Effector CD4-positive, alpha-beta T cell (primary cell): ENCODE measurements around the gene ODAD4.

Experiments
- DNase-seq: peaks from one replicate; pipeline ENCODE4 v3.0.0-alpha.2; 2020

ODAD4 gene

DNA sequence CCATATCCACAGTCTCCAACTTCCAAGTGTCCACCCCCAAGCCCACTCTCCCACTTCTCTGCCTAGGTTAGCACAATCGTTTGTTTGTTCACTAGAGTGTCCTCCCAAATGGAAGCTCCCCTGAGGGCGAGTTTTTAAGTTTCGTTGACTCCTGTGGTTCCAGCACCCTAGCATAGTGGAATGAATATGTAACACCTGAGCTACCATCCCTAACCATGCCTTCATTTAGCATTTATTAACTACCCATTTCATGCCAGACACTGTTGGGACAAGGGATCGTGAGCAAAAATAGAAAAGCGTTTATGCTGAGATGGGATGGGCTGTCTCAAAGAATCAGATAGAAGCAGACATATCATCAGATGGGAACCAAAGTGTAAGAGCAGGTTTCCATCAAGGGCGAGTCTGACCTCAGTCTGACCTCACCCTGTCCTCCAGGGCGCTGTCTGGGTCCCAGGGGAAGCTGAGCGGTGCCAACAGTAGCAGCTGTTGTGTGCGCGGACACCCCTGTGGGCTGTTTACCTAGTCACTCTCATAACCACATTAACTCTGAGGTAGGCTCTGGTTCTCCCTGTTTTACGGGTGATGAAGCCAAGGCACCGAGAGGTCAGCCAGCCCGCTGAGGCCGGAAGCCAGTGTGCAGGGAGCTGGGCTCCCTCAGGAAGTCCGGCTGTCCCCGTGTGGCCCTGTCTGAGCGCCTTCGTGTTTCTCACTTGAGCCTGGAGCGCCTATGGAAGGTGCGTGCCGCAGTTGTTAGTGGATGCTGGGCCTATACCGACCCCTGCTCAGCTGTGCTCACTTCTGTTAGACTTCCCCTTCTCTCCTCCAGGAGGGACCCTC is 42.4 kb downstream of the ODAD4 start:
- DNase-seq: no peak

DNA sequence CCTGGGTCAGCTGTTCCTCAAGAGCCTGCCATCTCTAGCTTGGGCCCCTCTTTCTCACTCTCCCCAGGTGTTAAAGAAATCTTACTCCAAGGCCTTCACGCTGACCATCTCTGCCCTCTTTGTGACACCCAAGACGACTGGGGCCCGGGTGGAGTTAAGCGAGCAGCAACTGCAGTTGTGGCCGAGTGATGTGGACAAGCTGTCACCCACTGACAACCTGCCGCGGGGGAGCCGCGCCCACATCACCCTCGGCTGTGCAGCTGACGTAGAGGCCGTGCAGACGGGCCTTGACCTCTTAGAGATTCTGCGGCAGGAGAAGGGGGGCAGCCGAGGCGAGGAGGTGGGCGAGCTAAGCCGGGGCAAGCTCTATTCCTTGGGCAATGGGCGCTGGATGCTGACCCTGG is 43.0 kb downstream of the ODAD4 start:
- no peak for DNase-seq

DNA sequence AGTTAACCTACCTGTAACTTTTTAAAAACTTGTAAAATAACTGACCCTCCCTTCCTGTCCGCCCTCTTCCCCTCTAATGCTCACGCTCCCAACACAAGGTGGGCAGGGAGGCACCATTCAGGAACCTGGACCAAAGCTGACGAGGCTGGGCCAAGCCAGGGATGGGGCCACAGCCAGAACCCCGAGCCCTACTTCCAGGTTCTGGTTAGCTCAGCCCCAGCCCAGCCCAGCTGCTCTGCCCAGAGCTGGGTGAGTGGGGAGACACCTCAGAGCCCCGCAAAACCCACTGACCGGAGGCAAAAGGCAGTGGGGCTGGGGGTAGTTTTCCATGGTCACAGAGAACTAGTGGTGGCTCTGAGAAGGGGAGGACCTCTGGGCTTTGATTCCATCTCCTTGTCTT is 43.6 kb downstream of the ODAD4 start:
- no peak for DNase-seq

- no peak for DNase-seq
These were observed 44.2 kb downstream of the ODAD4 start for GRCh38 chr17:41974658-41975057.

- DNase-seq: no peak
These were observed 45.0 kb downstream of the ODAD4 start for GRCh38 chr17:41975099-41976083.

- no peak for DNase-seq
These were observed 45.8 kb downstream of the ODAD4 start for GRCh38 chr17:41976142-41976768.

DNA sequence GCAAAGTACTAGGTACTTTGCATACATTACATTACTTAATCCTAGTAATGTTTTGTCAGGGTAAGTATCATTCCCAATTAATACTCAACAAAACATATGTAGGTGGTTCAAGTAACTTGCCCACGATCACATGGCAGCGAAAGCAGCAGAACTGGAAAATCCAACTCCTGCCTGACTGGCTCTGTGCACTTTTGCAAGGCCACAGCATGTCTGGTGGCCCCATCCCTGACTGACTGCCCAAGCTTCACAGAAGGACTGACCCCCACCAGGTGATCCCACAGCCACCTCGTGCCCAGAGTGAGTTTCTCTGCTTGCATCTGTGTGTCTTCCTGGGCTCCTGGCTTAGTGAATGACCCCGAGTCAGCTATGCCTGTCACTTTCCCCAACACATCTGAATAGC is 47.6 kb downstream of the ODAD4 start:
- DNase-seq: no peak

- DNase-seq: no peak
These were observed 51.8 kb downstream of the ODAD4 start for GRCh38 chr17:41982026-41982760.

GRCh38 chr17:41984454-41984853 is 54.0 kb downstream of the ODAD4 start:
- no peak for DNase-seq

DNA sequence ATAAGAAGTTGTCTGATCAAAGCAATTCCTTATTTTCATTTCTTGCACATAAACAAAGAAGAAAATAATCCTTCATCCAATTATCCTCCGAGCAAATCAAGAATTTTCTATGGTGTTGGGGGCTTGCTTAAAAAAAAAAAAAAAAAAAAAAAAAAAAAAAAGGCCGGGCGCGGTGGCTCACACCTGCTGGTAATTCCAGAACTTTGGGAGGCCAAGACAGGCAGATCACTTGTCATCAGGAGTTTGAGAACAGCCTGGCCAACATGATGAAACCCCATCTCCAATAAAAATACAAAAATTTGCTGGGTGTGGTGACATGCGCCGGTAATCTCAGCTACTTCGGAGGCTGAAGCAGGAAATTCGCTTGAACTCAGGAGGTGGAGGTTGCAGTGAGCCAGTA is 55.5 kb downstream of the ODAD4 start:
- no peak for DNase-seq

DNA sequence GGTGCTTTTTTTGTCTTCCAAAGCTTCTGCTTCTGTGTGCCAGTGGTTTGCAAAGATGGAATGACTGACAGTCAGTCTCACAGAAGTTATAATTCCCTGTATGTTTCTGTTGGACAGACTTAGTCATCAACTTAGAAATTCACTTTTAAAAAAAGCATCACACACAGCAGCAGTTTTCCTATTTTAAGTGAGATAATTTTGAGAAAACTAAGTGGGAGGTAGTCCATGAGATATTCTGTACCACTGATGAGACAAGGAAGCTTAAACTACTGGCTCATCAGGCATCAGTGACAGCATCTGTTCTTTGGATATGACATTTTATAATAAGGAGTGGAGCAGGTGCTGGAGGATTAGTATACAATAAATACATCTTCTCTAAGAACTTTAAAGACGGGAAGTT is 56.2 kb downstream of the ODAD4 start:
- no peak for DNase-seq

GRCh38 chr17:41987642-41988041 is 57.2 kb downstream of the ODAD4 start:
- DNase-seq: no peak

DNA sequence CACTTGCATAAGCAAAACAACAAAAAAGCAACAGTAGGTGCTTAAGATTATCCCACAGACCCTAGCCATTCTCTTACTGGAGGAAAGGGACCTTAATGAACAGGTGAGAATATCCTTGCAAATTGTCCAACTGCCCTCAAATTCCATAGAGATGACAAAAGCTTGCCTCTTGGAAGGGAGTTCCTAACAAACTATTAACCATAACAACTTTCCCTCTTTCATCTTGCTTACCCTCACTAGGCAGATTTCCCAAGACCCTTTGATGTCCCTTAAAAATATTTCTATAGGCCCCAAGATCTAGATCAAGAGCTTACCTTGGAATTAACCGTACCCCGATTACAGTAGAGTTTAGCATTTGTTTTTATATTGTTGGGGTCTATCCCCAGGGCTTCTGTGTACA is 58.0 kb downstream of the ODAD4 start:
- no peak for DNase-seq

- no peak for DNase-seq
These were observed 59.4 kb downstream of the ODAD4 start for GRCh38 chr17:41989702-41990419.

- DNase-seq: no peak
These were observed 62.2 kb downstream of the ODAD4 start for GRCh38 chr17:41992576-41992975.

- DNase-seq: no peak
These were observed 66.4 kb downstream of the ODAD4 start for GRCh38 chr17:41996855-41997164.

- no peak for DNase-seq
These were observed 68.1 kb downstream of the ODAD4 start for GRCh38 chr17:41998497-41998896.

DNA sequence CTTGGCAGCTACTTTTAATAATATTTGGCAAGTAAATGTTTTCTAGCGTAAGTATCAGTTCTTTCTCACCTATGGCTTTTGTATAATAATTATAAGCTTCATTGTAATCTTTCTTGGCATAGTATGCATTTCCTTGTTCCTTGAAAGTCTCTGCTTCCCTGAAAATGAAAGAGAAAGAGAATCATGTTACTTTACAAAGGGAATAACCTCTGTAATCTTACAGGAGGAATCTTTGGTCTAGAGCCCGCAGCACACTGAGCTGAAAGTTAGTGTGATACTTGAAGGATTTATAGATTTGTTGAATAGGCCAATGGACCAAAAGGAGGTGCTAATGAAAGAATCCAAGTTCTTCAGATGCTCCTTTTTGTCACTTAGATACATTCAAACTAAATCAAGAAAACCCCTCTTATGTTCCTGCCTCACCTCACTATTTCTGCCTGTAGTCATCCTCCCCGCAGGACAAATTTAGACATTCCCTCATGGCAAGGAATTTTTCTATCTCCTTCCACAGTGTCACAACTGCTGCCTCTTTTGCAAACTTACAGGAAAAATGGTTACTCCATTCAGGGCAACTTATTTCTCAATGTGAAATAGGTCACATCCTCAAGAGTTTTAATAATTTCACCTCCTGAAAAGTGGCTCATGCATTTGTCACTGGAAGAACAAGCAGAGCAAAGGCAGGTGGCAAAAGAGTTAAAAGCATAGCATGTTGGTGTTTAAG is 70.2 kb downstream of the ODAD4 start:
- DNase-seq: no peak

- no peak for DNase-seq
These were observed 71.3 kb downstream of the ODAD4 start for GRCh38 chr17:42001729-42002128.

DNA sequence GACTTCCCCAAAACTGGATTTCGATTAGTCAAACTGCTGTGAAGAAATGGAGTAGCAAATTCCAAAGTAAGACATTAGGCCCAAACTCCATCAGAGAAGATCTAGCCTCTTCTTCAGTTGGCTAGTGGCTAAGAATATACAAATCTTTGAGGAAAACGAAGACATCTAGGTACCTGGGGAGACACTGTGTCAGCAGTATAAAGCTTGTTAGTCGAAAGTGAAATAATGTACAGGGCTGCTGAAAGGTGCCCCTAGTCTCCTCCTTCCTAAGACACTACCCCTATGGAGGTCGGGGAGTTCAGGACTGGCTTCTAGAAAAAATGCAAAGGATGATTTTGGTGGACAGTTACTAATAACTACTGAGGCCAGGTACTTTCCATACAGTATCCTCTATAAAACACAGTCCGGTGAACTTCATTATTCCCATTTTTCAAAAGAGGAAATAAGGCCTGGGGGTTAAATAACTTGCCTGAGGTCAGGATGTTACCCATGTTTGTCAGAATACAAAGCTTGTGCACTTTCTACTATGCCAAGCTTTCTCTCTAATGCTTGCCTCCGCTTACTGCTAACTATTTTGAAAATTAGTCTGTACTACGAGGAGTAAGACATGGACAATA is 71.9 kb downstream of the ODAD4 start:
- no peak for DNase-seq

- no peak for DNase-seq
These were observed 72.4 kb downstream of the ODAD4 start for GRCh38 chr17:42002792-42003301.
